Left cardiac atrium (tissue), 4 donors: ENCODE measurements around the gene TMEM209. TPM values are rescaled to one million over a fixed set of nuclear protein-coding genes. Genes with fewer than 3 reads are reported as not detected.
A peak's percentile ranks its signal among the peaks of the same experiment; 100 is the strongest.
"Not testable (repeated sequence)": the region's sequence is repeated elsewhere in the genome, so short reads cannot be mapped to it uniquely, and the experiment has no call there.

ENCODE experiments used
- ATAC-seq, 2 donors: fragments of 200-7000 bp; cut with Tn5 transposase; one replicate each; pipeline ENCODE4 v1.9.1; 2020; ENCODE audit warnings: mild to moderate bottlenecking in 2 of 2, moderate library complexity in 2 of 2
- DNase-seq: peaks from one replicate; pipeline ENCODE4 v3.0.0-alpha.2; 2020
- intact Hi-C, 2 donors: fragments of 100-400 bp; cut with DNase I; formaldehyde crosslinking; loops; one replicate each; pipeline versions ENCODE4 v1.14.1 to v1.15.1; 2022 to 2023
- long read RNA-seq: library from polyadenylated mRNA; unstranded; transcript quantifications from one replicate; pipeline ENCODE4 v2.0.0, GENCODE V29; 2021
- total RNA-seq, 2 donors: library from RNA; stranded (reverse); fragmentation: NEBNext Ultra II Directional; extraction: Animal tissue kit (Norgen Biotek cat#: 25700); gene quantifications; one replicate each; pipeline ENCODE4 v1.2.1, GENCODE V29; 2021
- donor health status: DM: no; HTN: yes; CAD: no.
- donor health status: DM: no; HTN: yes; CAD: no; lungs with severe emphysema.
- donor health status: DM: yes; HTN: yes; CAD: no.
- donor health status: Dilated cardiomyopathy.

TMEM209 gene
- total RNA-seq, result 10 to 100 TPM in 1 of 2 donors, 1 to 10 TPM in 1; 9.4 to 11.2 TPM
- long read RNA-seq, transcript TMEM209-201 (15 exons, 3,545 nt), result major isoform, 9 of 20 reads
- long read RNA-seq, partial matches to known transcripts, result 8 of 20 reads
- long read RNA-seq, other reads (novel, unspliced or antisense), result 1 of 20 reads

- ATAC-seq (peak; percentile 99), DNase-seq (peak; percentile 97)
- intact Hi-C loops, result no loop called here
Measured at GRCh38 chr7:130205084-130205947, at the start of gene TMEM209. TMEM209 (minus strand) TSS chr7:130205406; CDS start chr7:130205375, 31 bp downstream.

GRCh38 chr7:130254555-130254954 lies 49.3 kb upstream of the TMEM209 start:
- DNase-seq (no peak), ATAC-seq (no peak)
- intact Hi-C loops, result no loop called here

GRCh38 chr7:130249626-130250025 lies 44.4 kb upstream of the TMEM209 start:
- intact Hi-C loops, DNase-seq, ATAC-seq: not testable (repeated sequence)

- DNase-seq, ATAC-seq, intact Hi-C loops: not testable (repeated sequence)
Measured at GRCh38 chr7:130248842-130249241, 43.6 kb upstream of the TMEM209 start.

- ATAC-seq, intact Hi-C loops, DNase-seq: not testable (repeated sequence)
Measured at GRCh38 chr7:130246491-130246890, 41.3 kb upstream of the TMEM209 start.

- not testable (repeated sequence) for DNase-seq
- ATAC-seq, result peak in 1 of 2 donors; percentile 33
- intact Hi-C loops, result loop anchor here in 1 of 2 donors (2.0 kb wide), 1 partner anchor 479 kb away; no protein-coding TSS in a partner anchor
Measured at GRCh38 chr7:130243486-130243885, 38.3 kb upstream of the TMEM209 start.

GRCh38 chr7:130242198-130243014 lies 37.2 kb upstream of the TMEM209 start:
- intact Hi-C loops, result loop anchor here in 1 of 2 donors (2.0 kb wide), 1 partner anchor 480 kb away; no protein-coding TSS in a partner anchor
- peak; percentile 70 to 92 for ATAC-seq
- peak; percentile 71 for DNase-seq

GRCh38 chr7:130240240-130240639 lies 35.0 kb upstream of the TMEM209 start:
- ATAC-seq (no peak), DNase-seq (no peak)
- intact Hi-C loops, result no loop called here

GRCh38 chr7:130236361-130236760 lies 31.2 kb upstream of the TMEM209 start:
- intact Hi-C loops, DNase-seq, ATAC-seq: not testable (repeated sequence)

GRCh38 chr7:130234078-130234477 lies 28.9 kb upstream of the TMEM209 start:
- DNase-seq, result no peak
- intact Hi-C loops, result no loop called here
- no peak for ATAC-seq

GRCh38 chr7:130232209-130232608 lies 27.0 kb upstream of the TMEM209 start:
- no peak for ATAC-seq

GRCh38 chr7:130231792-130232191 lies 26.6 kb upstream of the TMEM209 start:
- no peak for ATAC-seq
- intact Hi-C loops, result no loop called here
- DNase-seq, result no peak

More at GRCh38 chr7:130232209-130232608, 27.0 kb upstream of the TMEM209 start:
- intact Hi-C loops, result no loop called here
- no peak for DNase-seq

GRCh38 chr7:130229981-130230380 lies 24.8 kb upstream of the TMEM209 start:
- DNase-seq, ATAC-seq, intact Hi-C loops: not testable (repeated sequence)

- ATAC-seq, result no peak
- intact Hi-C loops, result no loop called here
- DNase-seq, result no peak
Measured at GRCh38 chr7:130228840-130229502, 23.8 kb upstream of the TMEM209 start.

- no peak for ATAC-seq
- no peak for DNase-seq
- intact Hi-C loops, result no loop called here
Measured at GRCh38 chr7:130227883-130228575, 22.8 kb upstream of the TMEM209 start.

- intact Hi-C loops, result no loop called here
- ATAC-seq, result no peak
- DNase-seq, result no peak
Measured at GRCh38 chr7:130226333-130226732, 21.1 kb upstream of the TMEM209 start.

GRCh38 chr7:130224923-130225322 lies 19.7 kb upstream of the TMEM209 start:
- ATAC-seq, intact Hi-C loops, DNase-seq: not testable (repeated sequence)

GRCh38 chr7:130224210-130224609 lies 19.0 kb upstream of the TMEM209 start:
- intact Hi-C loops, result no loop called here
- no peak for DNase-seq
- ATAC-seq, result no peak
